ENCODE data around the gene ITGB1BP2.

- TF ChIP-seq MAX (IDR thresholded peaks at IDR 0.05), result no peak
- no peak for TF ChIP-seq GABPA (IDR thresholded peaks at IDR 0.05 in 1 of 2, conservative IDR thresholded peaks at IDR 0.05 in 1 of 2)
- TF ChIP-seq CTCF (IDR thresholded peaks at IDR 0.05; ENCODE audit: low read depth, low read length, missing input control), result no peak
- no peak for TF ChIP-seq ATF3 (IDR thresholded peaks at IDR 0.05)
- no peak for TF ChIP-seq YY1 (IDR thresholded peaks at IDR 0.05)
- TF ChIP-seq EGR1 (IDR thresholded peaks at IDR 0.05; ENCODE audit: low read depth in 2 of 2), result no peak
These were observed 8.7 kb upstream of the ITGB1BP2 start for GRCh38 chrX:71292669-71293365.

Measured in liver (tissue), 3 donors.